Endothelial cell of umbilical vein (primary cell): ENCODE data around the gene LTBP1.

ENCODE experiments used
- CTCF ChIP-seq, 2 donors: IDR thresholded peaks; 1 replicate in 1 of 2; 2 replicates in 1 of 2; pipeline ENCODE4 v1.5.1; 2011; ENCODE audit warnings: low read length in 2 of 2, mild to moderate bottlenecking in 2 of 2, moderate library complexity in 2 of 2, control low read depth in 1 of 2, inconsistent platforms in 1 of 2, low read depth in 1 of 2; ENCODE audit not compliant: insufficient read depth in 1 of 2; ENCODE audit errors: extremely low read depth in 1 of 2
- EZH2 ChIP-seq: IDR thresholded peaks from 2 replicates; pipeline ENCODE4 v1.6.1; 2012; ENCODE audit warnings: borderline replicate concordance, low read depth, mild to moderate bottlenecking, moderate library complexity, low read length, inconsistent platforms; ENCODE audit not compliant: severe bottlenecking
- JUN ChIP-seq: IDR thresholded peaks from 2 replicates; pipeline ENCODE4 v1.6.1; 2011; ENCODE audit warnings: borderline replicate concordance, low read depth; ENCODE audit not compliant: insufficient read length, insufficient read depth
- MYC ChIP-seq: IDR thresholded peaks from one replicate; pipeline ENCODE4 v1.6.1; 2011; ENCODE audit warnings: mild to moderate bottlenecking, low read depth, low read length
- POLR2AphosphoS5 ChIP-seq: IDR thresholded peaks from 2 replicates; pipeline ENCODE4 v1.6.1; 2012; ENCODE audit warnings: low read depth, mild to moderate bottlenecking, control low read depth, low read length, moderate library complexity; ENCODE audit not compliant: insufficient read depth
- TF ChIP-seq, protein P1 (sequence below): IDR thresholded peaks from 2 replicates; pipeline ENCODE4 v1.6.1; 2011; ENCODE audit not compliant: insufficient read depth, insufficient read length

DNA sequence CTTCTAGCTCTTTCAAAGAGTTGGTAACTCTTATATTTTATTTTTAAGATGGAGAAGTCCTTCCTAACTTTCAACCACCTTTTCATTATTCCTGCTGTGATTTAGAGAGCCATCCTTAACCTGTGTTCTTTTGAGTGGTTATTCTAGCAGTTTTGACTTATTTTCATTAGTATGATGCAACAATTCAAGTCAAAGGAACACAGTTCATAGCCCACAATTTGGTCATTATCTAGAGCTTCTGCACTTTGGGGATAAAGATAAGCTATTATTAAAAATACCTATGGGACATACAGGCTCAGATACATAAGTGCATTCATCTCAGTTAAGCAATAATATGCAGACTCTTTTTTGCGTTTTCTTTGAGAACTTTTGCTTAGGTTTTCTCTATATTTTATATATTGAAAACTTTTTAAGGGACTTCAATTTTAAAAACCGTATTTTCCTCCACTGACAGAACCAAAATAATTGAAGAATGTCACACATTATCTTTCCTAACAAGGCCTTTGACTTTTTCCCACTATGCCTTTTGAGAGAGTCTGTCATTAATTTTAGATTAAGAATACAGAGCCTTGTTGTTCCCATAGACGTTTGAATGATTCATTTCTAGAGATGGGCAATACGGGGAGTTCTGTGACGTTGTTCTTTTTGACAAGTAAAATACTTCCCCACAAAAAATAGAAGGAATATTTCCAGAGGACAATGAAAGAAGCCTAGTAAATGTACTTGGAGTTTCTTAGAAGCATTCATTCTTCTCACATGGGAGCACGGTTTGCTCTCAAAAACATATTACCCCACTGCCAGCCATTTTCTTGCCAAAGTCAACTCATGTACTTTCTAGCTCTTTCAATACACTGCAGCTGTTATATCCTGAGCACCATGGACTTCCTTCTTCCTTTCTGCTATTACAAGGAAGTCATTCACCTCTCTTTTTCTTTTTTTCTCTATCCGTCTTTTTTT is 486.8 kb downstream of the LTBP1 start:
- no peak for TF ChIP-seq EZH2
- TF ChIP-seq JUN = no peak
- no peak for TF ChIP-seq POLR2AphosphoS5
- TF ChIP-seq CTCF (IDR thresholded peaks at IDR 0.05; ENCODE audit: extremely low read depth in 1 of 2, insufficient read depth in 1 of 2, low read depth in 1 of 2, low read length in 2 of 2) = no peak
- no peak for TF ChIP-seq MYC
- TF ChIP-seq, protein P1, sequence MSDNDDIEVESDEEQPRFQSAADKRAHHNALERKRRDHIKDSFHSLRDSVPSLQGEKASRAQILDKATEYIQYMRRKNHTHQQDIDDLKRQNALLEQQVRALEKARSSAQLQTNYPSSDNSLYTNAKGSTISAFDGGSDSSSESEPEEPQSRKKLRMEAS = no peak
